ENCODE data around the gene RBM47.

Gene RBM47

DNA sequence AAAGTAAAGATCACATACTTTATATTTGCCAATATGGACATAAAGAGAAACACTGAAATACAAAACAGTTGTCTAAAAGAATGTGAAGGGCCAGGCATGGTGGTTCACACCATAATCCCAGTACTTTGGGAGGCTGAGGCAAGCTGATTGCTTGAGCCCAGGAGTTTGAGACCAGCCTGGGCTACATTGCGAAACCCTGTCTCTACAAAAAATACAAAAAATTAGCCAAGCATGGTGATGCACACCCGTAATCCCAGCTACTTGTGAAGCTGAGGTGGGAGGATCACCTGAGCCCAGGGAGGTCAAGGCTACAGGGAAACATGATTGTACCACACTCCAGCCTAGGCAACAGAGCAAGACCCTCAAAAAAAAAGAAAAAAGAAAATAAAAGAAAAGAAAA lies 11.8 kb downstream of the RBM47 start:
- Histone ChIP-seq H3K79me2 (ENCODE audit: insufficient read depth, low read length) (no peaks in the 10 kb centered on the region), H3K27me3 (ENCODE audit: insufficient read depth, low read length, poor library complexity, severe bottlenecking) (no peaks in the 10 kb centered on the region), H2AFZ (ENCODE audit: low read length) (no peak overlapping the region), H3K9me3 (ENCODE audit: insufficient read depth, low read depth, low read length) (no peaks in the 10 kb centered on the region), H3K4me2 (ENCODE audit: low read depth, low read length, poor library complexity, severe bottlenecking) (no peak overlapping the region), H3F3A (ENCODE audit: low read depth) (no peaks in the 10 kb centered on the region), H3K36me3 (ENCODE audit: insufficient read depth, low read length) (no peaks in the 10 kb centered on the region), H3K4me3 (ENCODE audit: low read length, poor library complexity, severe bottlenecking) (no peak overlapping the region), H3K4me1 (ENCODE audit: insufficient read depth, low read length, poor library complexity, severe bottlenecking) (no peaks in the 10 kb centered on the region), H4K20me1 (ENCODE audit: insufficient read depth, low read length, poor library complexity, severe bottlenecking) (no peaks in the 10 kb centered on the region), H3K9ac (ENCODE audit: low read depth, low read length, poor library complexity, severe bottlenecking) (no peak overlapping the region), H3K9me2 (replicated peaks; ENCODE audit: low read depth, low read length) (no peaks in the 10 kb centered on the region)
- TF ChIP-seq CTCF (conservative IDR thresholded peaks at IDR 0.05; ENCODE audit: low read length) = no peak

DNA sequence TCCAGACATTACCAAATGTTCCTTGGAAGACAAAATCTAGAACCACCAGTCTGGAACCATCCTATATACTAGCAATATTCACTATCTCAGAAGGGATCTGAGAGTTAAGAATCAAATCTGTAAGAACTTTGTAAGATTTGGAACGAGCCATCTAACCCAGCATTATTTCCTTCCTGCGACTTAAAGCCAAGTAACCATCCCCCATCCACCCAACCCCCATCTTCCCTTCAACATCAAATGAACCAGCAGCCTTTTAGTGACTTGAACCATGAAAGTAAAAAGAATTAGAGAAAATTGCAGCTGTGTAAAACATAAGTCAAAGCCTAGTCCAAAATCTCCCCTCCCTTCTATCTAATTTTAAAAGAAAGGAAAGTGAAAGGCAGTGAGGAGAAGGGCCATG lies 15.6 kb downstream of the RBM47 start:
- Histone ChIP-seq H2AFZ (ENCODE audit: low read length) (no peak overlapping the region), H3K9me2 (replicated peaks; ENCODE audit: low read depth, low read length) (no peaks in the 10 kb centered on the region), H3K4me3 (ENCODE audit: low read length, poor library complexity, severe bottlenecking) (no peak overlapping the region), H3K9me3 (ENCODE audit: insufficient read depth, low read depth, low read length) (no peaks in the 10 kb centered on the region), H3F3A (ENCODE audit: low read depth) (no peaks in the 10 kb centered on the region), H3K27me3 (ENCODE audit: insufficient read depth, low read length, poor library complexity, severe bottlenecking) (no peaks in the 10 kb centered on the region), H3K79me2 (ENCODE audit: insufficient read depth, low read length) (no peaks in the 10 kb centered on the region), H3K9ac (ENCODE audit: low read depth, low read length, poor library complexity, severe bottlenecking) (no peak overlapping the region), H3K4me2 (ENCODE audit: low read depth, low read length, poor library complexity, severe bottlenecking) (no peak overlapping the region), H3K4me1 (ENCODE audit: insufficient read depth, low read length, poor library complexity, severe bottlenecking) (no peaks in the 10 kb centered on the region), H4K20me1 (ENCODE audit: insufficient read depth, low read length, poor library complexity, severe bottlenecking) (no peaks in the 10 kb centered on the region), H3K36me3 (ENCODE audit: insufficient read depth, low read length) (no peaks in the 10 kb centered on the region)
- TF ChIP-seq EZH2phosphoT487 (IDR thresholded peaks at IDR 0.05; ENCODE audit: borderline replicate concordance) = no peak
- TF ChIP-seq CTCF (conservative IDR thresholded peaks at IDR 0.05; ENCODE audit: low read length) = no peak

GRCh38 chr4:40613456-40613855 lies 16.2 kb downstream of the RBM47 start:
- no peak overlapping the region for H3K4me3 ChIP-seq (ENCODE audit: low read length, poor library complexity, severe bottlenecking)
- no peak overlapping the region for H2AFZ ChIP-seq (ENCODE audit: low read length)
- no peak overlapping the region for H3K9ac ChIP-seq (ENCODE audit: low read depth, low read length, poor library complexity, severe bottlenecking)
- no peaks in the 10 kb centered on the region for H3K4me1 ChIP-seq (ENCODE audit: insufficient read depth, low read length, poor library complexity, severe bottlenecking)
- H3K9me2 ChIP-seq (replicated peaks; ENCODE audit: low read depth, low read length) = no peaks in the 10 kb centered on the region
- H3K9me3 ChIP-seq (ENCODE audit: insufficient read depth, low read depth, low read length) = no peaks in the 10 kb centered on the region
- no peaks in the 10 kb centered on the region for H3F3A ChIP-seq (ENCODE audit: low read depth)
- H3K36me3 ChIP-seq (ENCODE audit: insufficient read depth, low read length) = no peaks in the 10 kb centered on the region
- H3K79me2 ChIP-seq (ENCODE audit: insufficient read depth, low read length) = no peaks in the 10 kb centered on the region
- TF ChIP-seq CTCF (conservative IDR thresholded peaks at IDR 0.05; ENCODE audit: low read length) = no peak
- TF ChIP-seq EZH2phosphoT487 (IDR thresholded peaks at IDR 0.05; ENCODE audit: borderline replicate concordance) = no peak
- H3K4me2 ChIP-seq (ENCODE audit: low read depth, low read length, poor library complexity, severe bottlenecking) = no peak overlapping the region
- H4K20me1 ChIP-seq (ENCODE audit: insufficient read depth, low read length, poor library complexity, severe bottlenecking) = no peaks in the 10 kb centered on the region
- H3K27me3 ChIP-seq (ENCODE audit: insufficient read depth, low read length, poor library complexity, severe bottlenecking) = no peaks in the 10 kb centered on the region

Data from Loucy (cell line).